Activated effector memory CD4-positive, alpha-beta T cell treated with anti-CD3 and anti-CD28 coated beads, Interleukin-2, amount 50 U/mL, for 16 hours (primary cell): ENCODE measurements around the gene IL15.
"Not testable (repeated sequence)": the region's sequence is repeated elsewhere in the genome, so short reads cannot be mapped to it uniquely, and the experiment has no call there.

Experiments used
- DNase-seq: peaks from one replicate; pipeline ENCODE4 v3.0.0-alpha.2; 2020

IL15 gene

DNA sequence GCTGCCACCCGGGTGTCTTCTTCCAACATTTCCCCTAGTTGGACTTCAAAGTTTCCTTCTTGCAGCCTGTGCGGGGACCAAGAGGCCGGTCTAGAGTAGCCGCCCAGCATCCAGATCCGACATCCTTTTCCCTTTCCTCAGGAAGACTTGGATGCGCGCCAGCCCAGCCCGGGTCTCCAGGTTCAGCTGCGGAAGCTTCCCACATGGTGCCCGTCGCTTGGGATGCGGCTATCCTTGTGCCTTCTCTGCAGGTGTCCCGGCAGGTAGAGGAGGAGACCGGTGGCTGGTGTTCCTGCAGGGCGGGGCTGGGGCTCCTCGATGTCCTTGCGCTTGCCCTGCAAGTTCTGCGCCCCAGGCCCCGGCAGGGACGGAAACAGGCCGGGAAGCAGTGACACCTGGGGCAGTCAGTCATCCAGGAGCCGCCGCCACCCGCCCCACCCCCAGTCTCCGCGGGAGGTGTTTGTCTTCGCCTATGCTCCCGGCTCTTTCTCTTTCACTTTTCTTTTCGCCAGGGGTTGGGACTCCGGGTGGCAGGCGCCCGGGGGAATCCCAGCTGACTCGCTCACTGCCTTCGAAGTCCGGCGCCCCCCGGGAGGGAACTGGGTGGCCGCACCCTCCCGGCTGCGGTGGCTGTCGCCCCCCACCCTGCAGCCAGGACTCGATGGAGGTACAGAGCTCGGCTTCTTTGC lies at the start of gene IL15:
Gene IL15, plus strand, starts transcription at position 502 of the 689 bp plus-strand sequence. CDS start 82,882 bp downstream, outside the sequence.
- peak; percentile 89 for DNase-seq

GRCh38 chr4:141587897-141588296 lies 48.5 kb upstream of the IL15 start:
- DNase-seq = no peak

GRCh38 chr4:141595531-141595930 lies 40.9 kb upstream of the IL15 start:
- no peak for DNase-seq

- DNase-seq = no peak
Measured at GRCh38 chr4:141599853-141600252, 36.5 kb upstream of the IL15 start.

- DNase-seq = not testable (repeated sequence)
Measured at GRCh38 chr4:141604683-141605082, 31.7 kb upstream of the IL15 start.

- no peak for DNase-seq
Measured at GRCh38 chr4:141605425-141605856, 30.9 kb upstream of the IL15 start.

- no peak for DNase-seq
Measured at GRCh38 chr4:141609243-141609642, 27.1 kb upstream of the IL15 start.

DNA sequence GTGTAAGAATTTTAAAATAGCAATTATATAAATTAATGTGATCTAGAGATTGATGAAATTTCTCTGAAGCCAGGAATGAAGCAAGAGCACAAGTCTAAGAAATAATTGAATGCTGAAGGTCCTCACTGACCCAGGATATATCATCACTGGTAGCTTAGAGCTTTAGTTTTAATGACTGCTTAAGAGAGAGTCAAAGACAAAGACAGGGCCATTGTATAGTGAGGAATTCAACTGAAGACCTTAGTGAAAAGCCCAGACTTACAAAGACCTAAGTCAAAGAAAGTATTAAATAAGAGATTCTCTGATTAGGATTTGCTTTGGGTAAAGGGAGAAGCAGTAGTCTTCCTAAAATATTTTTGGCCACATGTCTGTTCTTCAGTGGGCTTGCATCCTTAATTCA lies 26.0 kb upstream of the IL15 start:
- no peak for DNase-seq

DNA sequence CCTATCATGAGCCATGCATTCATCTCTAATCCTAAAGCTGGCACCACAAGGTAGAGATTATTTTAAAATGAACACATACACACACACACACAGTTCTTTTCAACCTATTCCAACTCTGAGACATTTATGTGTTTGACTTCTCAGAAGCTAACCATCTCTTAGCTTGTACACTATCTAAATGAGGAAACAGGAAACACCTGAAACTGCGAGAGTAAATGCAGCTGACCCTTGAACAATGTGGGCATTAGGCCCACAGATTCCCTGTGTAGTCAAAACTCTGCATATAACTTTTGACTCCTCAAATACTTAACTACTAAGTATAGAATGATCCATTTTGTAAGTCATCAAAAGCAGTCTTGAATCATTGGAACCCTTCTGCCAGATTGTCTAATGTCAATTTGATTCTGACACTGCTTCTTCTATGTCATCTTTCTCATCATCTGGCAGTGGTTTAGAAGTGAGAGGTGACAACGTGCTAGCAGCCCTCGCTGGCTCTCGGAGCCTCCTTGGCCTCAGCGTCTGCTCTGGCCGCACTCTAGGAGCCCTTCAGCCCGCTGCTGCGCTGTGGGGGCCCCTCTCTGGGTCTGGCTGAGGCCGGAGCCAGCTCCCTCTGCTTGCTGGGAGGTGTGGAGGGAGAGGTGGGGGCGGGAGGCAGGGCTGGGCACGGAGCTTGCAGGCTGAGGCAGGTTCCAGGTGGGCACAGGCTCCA lies 21.4 kb upstream of the IL15 start:
- DNase-seq = no peak

GRCh38 chr4:141615587-141615918 lies 20.8 kb upstream of the IL15 start:
- not testable (repeated sequence) for DNase-seq

DNA sequence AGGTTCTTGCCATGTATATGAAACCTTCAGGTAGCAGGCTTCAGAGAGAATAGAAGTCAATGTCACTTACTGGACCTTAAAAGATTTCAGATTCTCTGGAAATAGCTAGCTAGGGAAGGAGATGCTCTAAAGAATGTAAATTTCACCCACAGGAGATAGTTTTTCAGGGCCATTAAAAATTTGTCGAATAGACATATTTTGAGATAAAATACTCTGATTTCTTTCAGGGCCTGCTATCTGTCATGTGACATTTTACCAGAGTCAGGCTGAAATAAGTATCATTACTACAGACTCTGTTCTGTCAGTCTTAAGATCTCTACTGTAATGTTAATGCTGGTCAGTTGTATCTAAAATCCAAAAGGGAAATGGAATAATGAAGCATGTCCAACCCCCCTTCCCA lies 15.7 kb upstream of the IL15 start:
- no peak for DNase-seq

- DNase-seq = no peak
Measured at GRCh38 chr4:141625023-141625422, 11.4 kb upstream of the IL15 start.

DNA sequence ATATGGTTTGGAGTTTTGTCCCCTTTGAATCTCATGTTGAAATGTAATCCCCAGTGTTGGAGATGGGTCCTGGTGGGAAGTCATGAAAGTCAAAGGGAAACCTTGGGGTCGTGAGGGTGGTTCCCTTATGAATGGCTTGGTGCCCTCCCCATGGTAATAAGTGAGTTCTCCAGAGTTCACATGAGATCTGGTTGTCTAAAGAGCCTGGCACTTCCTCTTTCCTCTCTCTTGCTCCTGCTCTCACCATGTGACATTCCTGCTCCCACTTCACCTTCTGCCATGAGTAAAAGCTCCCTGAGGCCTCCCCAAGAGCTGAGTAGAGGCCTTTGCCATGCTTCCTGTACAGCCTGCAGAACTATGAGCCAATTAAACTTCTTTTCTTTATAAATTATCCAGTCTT lies 5.5 kb upstream of the IL15 start:
- no peak for DNase-seq

DNA sequence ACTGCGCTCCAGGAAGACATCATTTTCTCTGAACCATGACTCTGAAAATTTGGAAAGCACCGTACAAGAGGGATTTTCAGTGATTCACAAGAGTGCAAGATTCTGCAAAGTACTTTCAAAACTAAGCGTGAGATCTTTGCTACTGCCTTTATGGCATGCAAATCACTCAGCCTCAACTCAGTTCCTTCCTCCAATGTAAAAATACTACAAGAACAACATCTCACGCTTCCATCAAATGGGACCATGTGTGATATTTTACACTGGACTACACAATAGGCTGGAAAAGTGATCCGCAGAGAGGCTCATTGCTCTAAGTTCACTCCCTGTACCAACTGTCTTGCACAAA lies 674 bp upstream of the IL15 start:
- DNase-seq = no peak

GRCh38 chr4:141636771-141637460 lies 533 bp downstream of the IL15 start:
- peak; percentile 68 for DNase-seq

- DNase-seq = no peak
Measured at GRCh38 chr4:141637565-141637964, 1.2 kb downstream of the IL15 start.

DNA sequence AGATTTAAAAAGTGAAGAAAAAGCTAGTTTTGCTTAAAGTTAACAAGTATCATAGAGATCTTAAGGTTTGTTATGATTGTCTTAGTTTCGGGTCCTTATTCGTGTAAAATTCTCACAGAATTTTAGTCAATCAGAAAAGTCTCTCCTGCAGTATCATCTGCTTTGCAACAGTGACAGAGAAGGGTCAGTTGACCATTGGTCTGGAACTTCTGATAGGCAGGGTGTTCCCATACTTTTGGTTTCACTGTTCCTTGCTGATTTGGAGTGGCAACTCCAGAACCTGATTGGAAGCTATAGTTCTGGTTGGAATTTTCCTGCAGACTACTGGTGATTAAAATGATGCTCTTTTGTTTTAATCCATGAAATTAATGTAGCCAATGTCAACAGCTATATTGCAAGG lies 1.8 kb downstream of the IL15 start:
- DNase-seq = no peak

GRCh38 chr4:141640696-141641095 lies 4.3 kb downstream of the IL15 start:
- no peak for DNase-seq

- DNase-seq = no peak
Measured at GRCh38 chr4:141642063-141642462, 5.7 kb downstream of the IL15 start.

DNA sequence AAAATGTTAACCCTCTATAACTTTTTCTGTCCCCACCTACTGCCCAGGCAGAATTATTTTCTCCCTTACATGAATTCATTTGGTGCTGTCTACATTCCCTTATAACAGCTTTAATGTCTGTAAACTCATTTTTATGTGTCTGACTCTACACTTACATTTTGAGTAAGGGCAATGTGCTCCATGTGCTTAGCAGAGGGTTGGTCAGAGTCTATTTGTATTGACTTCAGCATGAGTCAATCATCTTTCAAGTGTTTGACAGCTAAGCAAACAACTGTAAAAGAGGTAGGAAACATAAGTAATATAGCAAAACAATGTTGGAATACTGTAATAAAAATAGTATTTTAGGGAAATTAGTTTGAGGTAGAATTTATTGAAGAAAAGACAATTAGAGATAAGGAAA lies 6.3 kb downstream of the IL15 start:
- DNase-seq = no peak

DNA sequence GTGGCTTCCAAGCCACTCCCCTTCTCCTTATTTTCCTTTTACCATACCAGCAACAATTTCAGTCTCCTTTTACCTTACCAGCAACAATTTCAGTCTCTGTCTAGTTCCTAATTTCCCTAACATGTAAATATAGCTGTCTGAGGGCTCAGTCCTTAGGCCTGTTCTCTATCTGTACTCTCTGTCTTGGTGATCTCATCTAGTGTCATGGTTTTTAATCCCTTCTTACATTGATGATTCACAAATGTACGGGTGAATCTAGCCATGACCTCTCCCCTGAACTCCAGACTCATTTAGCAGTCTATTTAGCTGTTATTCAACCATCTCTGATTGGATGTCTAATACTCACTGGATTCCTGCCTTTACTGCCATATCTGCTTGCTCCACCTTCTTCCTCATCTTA lies 7.2 kb downstream of the IL15 start:
- DNase-seq = no peak

- DNase-seq = no peak
Measured at GRCh38 chr4:141645611-141646340, 9.4 kb downstream of the IL15 start.

DNA sequence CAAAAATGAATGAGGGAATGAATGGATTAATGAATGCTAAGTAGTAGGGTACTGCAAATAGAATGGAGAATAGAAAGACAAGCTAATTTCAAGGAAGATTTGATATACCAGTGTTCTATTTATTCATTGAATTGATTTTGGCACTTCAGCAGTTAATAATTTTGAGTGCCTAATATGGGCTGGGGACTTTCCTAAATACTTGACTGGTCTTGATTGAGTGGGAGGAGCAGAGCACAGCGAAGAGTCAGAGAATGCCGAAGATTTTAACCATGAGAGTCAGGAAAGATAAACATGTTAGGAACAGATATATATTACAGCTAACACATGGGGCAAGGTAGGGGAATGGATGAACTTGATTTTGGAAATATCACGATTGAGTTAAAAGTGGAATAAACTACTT lies 10.6 kb downstream of the IL15 start:
- no peak for DNase-seq

GRCh38 chr4:141647966-141648365 lies 11.6 kb downstream of the IL15 start:
- DNase-seq = no peak
